Right kidney (tissue), 1 donor: ENCODE results near the gene MRPL43.
A peak's percentile ranks its signal among the peaks of the same experiment; 100 is the strongest.

Experiments
- DNase-seq: peaks from one replicate; pipeline ENCODE4 v3.0.0-alpha.2; 2016

MRPL43 gene

GRCh38 chr10:101006593-101007098 lies 19.3 kb upstream of the MRPL43 start:
- no peak for DNase-seq

- DNase-seq: no peak
Measured at GRCh38 chr10:101005869-101006567, 18.7 kb upstream of the MRPL43 start.

GRCh38 chr10:101005361-101005760 lies 18.1 kb upstream of the MRPL43 start:
- no peak for DNase-seq

GRCh38 chr10:101003639-101004206 lies 16.4 kb upstream of the MRPL43 start:
- DNase-seq: no peak

GRCh38 chr10:101002456-101002855 lies 15.2 kb upstream of the MRPL43 start:
- DNase-seq: no peak

GRCh38 chr10:101001659-101002035 lies 14.3 kb upstream of the MRPL43 start:
- DNase-seq: no peak

GRCh38 chr10:101000915-101001658 lies 13.8 kb upstream of the MRPL43 start:
- DNase-seq: peak; percentile 62

GRCh38 chr10:101000127-101000914 lies 13.0 kb upstream of the MRPL43 start:
- DNase-seq: peak; percentile 87

GRCh38 chr10:100999742-101000126 lies 12.4 kb upstream of the MRPL43 start, which contains the start of gene LZTS2:
Gene LZTS2 (plus strand): TSS chr10:100999808. CDS start chr10:101002539, 2,731 bp downstream.
- no peak for DNase-seq

- peak; percentile 98 for DNase-seq
Measured at GRCh38 chr10:100998991-100999741, 11.9 kb upstream of the MRPL43 start.

GRCh38 chr10:100998183-100998990 lies 11.1 kb upstream of the MRPL43 start:
- peak; percentile 94 for DNase-seq

- DNase-seq: peak; percentile 91
Measured at GRCh38 chr10:100997360-100998182, 10.3 kb upstream of the MRPL43 start.

- peak; percentile 82 for DNase-seq
Measured at GRCh38 chr10:100996678-100997359, 9.5 kb upstream of the MRPL43 start.

- no peak for DNase-seq
Measured at GRCh38 chr10:100995181-100995580, 7.9 kb upstream of the MRPL43 start.

GRCh38 chr10:100993986-100994708 lies 6.8 kb upstream of the MRPL43 start:
- DNase-seq: peak; percentile 57

GRCh38 chr10:100989088-100989487 lies 1.8 kb upstream of the MRPL43 start:
- no peak for DNase-seq

- DNase-seq: no peak
Measured at GRCh38 chr10:100988166-100988565, 869 bp upstream of the MRPL43 start.

GRCh38 chr10:100987685-100988049 lies 370 bp upstream of the MRPL43 start:
- DNase-seq: no peak

GRCh38 chr10:100986623-100986951 lies 710 bp downstream of the MRPL43 start:
- no peak for DNase-seq
